KMS-11 (cell line): ENCODE results near the gene PMPCA.

ENCODE experiments used
- H2AFZ ChIP-seq: fragments of 200-600 bp; sonication (generic); 2 replicates; pipeline ENCODE4 v1.6.1; 2016; ENCODE audit warnings: antibody characterized with exemption, mixed run types, low read depth
- H3K27ac ChIP-seq: fragments of 200-600 bp; sonication (generic); 2 replicates; pipeline ENCODE4 v1.6.1; 2016; ENCODE audit warnings: mild to moderate bottlenecking, mixed run types
- H3K27me3 ChIP-seq: fragments of 200-600 bp; sonication (generic); 2 replicates; pipeline ENCODE4 v1.6.1; 2017; ENCODE audit warnings: mild to moderate bottlenecking, low read depth, mixed run types, moderate library complexity; ENCODE audit not compliant: insufficient read depth
- H3K36me3 ChIP-seq: fragments of 200-600 bp; sonication (generic); 2 replicates; pipeline ENCODE4 v1.6.1; 2017; ENCODE audit warnings: mild to moderate bottlenecking, mixed run types; ENCODE audit not compliant: insufficient read depth
- H3K4me1 ChIP-seq: fragments of 200-600 bp; sonication (generic); 2 replicates; pipeline ENCODE4 v1.6.1; 2016; ENCODE audit warnings: mild to moderate bottlenecking, low read depth, mixed run types; ENCODE audit not compliant: poor library complexity, severe bottlenecking
- H3K4me2 ChIP-seq: fragments of 200-600 bp; sonication (generic); 2 replicates; pipeline ENCODE4 v1.7.0; 2016; ENCODE audit warnings: mild to moderate bottlenecking, mixed run types
- H3K4me3 ChIP-seq: fragments of 200-600 bp; sonication (generic); IDR thresholded peaks from 2 replicates; pipeline ENCODE4 v1.6.1; 2017; ENCODE audit warnings: low read depth, low read length, mixed read lengths; ENCODE audit not compliant: insufficient read depth
- H3K79me2 ChIP-seq: fragments of 200-600 bp; sonication (generic); 2 replicates; pipeline ENCODE4 v1.6.1; 2016; ENCODE audit warnings: low read depth, mixed run types; ENCODE audit not compliant: insufficient read depth
- H3K9ac ChIP-seq: fragments of 200-600 bp; sonication (generic); 2 replicates; pipeline ENCODE4 v1.6.1; 2016; ENCODE audit warnings: mild to moderate bottlenecking, mixed run types
- H4K20me1 ChIP-seq: fragments of 200-600 bp; sonication (generic); 2 replicates; pipeline ENCODE4 v1.6.1; 2016; ENCODE audit warnings: mild to moderate bottlenecking, mixed run types; ENCODE audit not compliant: insufficient read depth
- CTCF ChIP-seq: fragments of 200-600 bp; sonication (generic); conservative IDR thresholded peaks from 2 replicates; pipeline ENCODE4 v1.6.1; 2017; ENCODE audit warnings: low read depth, mild to moderate bottlenecking, antibody characterized with exemption, low read length, moderate library complexity, mixed read lengths

Gene PMPCA

GRCh38 chr9:136448655-136449054 lies 38.2 kb downstream of the PMPCA start:
- peaks cover 3% of the 10 kb centered on the region; the same call in 1 of the 2 replicates for H3K36me3 ChIP-seq
- H3K79me2 ChIP-seq = no peaks in the 10 kb centered on the region
- H3K4me3 ChIP-seq = no peak overlapping the region
- no peak overlapping the region for H3K9ac ChIP-seq
- no peak overlapping the region for H3K27ac ChIP-seq
- H2AFZ ChIP-seq = no peak overlapping the region
- no peak overlapping the region for H3K4me2 ChIP-seq
- H3K27me3 ChIP-seq = no peaks in the 10 kb centered on the region
- TF ChIP-seq CTCF = no peak
- no peaks in the 10 kb centered on the region for H3K4me1 ChIP-seq
- no peaks in the 10 kb centered on the region for H4K20me1 ChIP-seq

- TF ChIP-seq CTCF = no peak
- H3K27me3 ChIP-seq = no peaks in the 10 kb centered on the region
- H2AFZ ChIP-seq = no peak overlapping the region
- no peaks in the 10 kb centered on the region for H3K4me1 ChIP-seq
- H3K4me3 ChIP-seq = no peak overlapping the region
- H3K9ac ChIP-seq = no peak overlapping the region
- H3K36me3 ChIP-seq = peaks cover 5% of the 10 kb centered on the region; the same call in 1 of the 2 replicates
- no peak overlapping the region for H3K4me2 ChIP-seq
- no peaks in the 10 kb centered on the region for H4K20me1 ChIP-seq
- no peak overlapping the region for H3K27ac ChIP-seq
- no peaks in the 10 kb centered on the region for H3K79me2 ChIP-seq
Observed at GRCh38 chr9:136451221-136451877, 40.9 kb downstream of the PMPCA start.

- peaks cover 17% of the 10 kb centered on the region; the same call in 1 of the 2 replicates for H3K36me3 ChIP-seq
- H3K4me2 ChIP-seq = no peak overlapping the region
- no peak overlapping the region for H3K4me3 ChIP-seq
- no peaks in the 10 kb centered on the region for H3K27me3 ChIP-seq
- H3K4me1 ChIP-seq = no peaks in the 10 kb centered on the region
- TF ChIP-seq CTCF = no peak
- H2AFZ ChIP-seq = no peak overlapping the region
- H3K79me2 ChIP-seq = no peaks in the 10 kb centered on the region
- H3K27ac ChIP-seq = no peak overlapping the region
- H3K9ac ChIP-seq = no peak overlapping the region
- no peaks in the 10 kb centered on the region for H4K20me1 ChIP-seq
Observed at GRCh38 chr9:136453326-136453725, 42.9 kb downstream of the PMPCA start.

DNA sequence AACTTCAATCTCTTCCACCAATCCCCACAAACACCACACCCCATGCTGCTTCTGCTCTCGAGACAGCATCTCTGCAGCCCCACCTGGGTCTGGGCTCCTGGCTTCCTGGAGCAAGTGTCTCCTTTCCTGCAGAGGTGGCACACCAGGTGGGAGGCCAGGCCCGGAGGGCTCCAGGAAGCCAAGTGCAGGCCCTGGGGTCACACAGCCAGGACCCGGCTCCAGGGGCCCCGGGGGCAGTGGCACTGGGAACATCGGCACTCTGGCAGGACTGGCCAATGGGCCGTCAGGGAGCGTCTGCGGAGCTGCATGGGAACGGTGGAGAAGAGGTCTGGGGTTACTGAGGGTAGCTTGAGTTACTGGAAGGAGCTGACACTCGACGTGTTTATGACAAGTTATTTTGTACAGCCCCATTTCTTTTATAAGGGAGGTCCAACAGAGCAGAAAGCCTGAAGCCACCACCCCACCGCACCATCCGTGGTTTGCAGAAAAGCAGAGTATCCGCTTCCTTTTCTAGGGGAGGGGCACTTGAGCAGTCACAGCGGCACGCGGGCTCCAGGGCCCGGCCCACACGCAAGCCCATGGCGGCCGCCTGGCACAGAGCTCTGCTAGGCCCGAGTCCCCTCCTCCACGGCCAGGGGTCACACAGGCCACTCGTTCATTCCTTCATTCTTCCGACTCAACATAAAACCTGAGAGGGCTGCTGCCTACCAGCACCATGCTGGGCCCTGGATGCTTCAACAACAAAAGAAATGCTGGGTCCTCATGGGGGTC lies 43.8 kb downstream of the PMPCA start:
- no peaks in the 10 kb centered on the region for H4K20me1 ChIP-seq
- H2AFZ ChIP-seq = no peak overlapping the region
- H3K79me2 ChIP-seq = no peaks in the 10 kb centered on the region
- no peaks in the 10 kb centered on the region for H3K4me1 ChIP-seq
- H3K27ac ChIP-seq = no peak overlapping the region
- H3K36me3 ChIP-seq = peaks cover 17% of the 10 kb centered on the region; the same call in 1 of the 2 replicates
- H3K4me2 ChIP-seq = no peak overlapping the region
- no peak overlapping the region for H3K9ac ChIP-seq
- H3K27me3 ChIP-seq = no peaks in the 10 kb centered on the region
- no peak overlapping the region for H3K4me3 ChIP-seq
- no peak for TF ChIP-seq CTCF
